ENCODE data around the gene LRRC27.
"Not testable (repeated sequence)": the region's sequence is repeated elsewhere in the genome, so short reads cannot be mapped to it uniquely, and the experiment has no call there.

Gene LRRC27

DNA sequence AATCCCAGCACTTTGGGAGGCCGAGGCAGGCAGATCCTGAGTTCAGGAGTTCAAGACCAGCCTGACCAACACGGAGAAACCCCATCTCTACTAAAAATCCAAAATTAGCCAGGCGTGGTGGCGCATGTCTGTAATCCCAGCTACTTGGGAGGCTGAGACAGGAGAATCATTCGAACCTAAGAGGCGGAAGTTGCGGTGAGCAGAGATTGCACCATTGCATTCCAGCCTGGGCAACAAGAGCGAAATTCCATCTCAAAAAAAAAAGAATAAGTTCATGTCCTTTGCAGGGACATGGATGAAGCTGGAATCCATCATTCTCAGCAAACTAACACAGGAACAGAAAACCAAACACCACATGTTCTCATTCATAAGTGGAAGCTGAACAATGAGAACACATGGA is 17.1 kb upstream of the LRRC27 start:
- DNase-seq (ENCODE audit: low read depth in 2 of 2), result not testable (repeated sequence)

DNA sequence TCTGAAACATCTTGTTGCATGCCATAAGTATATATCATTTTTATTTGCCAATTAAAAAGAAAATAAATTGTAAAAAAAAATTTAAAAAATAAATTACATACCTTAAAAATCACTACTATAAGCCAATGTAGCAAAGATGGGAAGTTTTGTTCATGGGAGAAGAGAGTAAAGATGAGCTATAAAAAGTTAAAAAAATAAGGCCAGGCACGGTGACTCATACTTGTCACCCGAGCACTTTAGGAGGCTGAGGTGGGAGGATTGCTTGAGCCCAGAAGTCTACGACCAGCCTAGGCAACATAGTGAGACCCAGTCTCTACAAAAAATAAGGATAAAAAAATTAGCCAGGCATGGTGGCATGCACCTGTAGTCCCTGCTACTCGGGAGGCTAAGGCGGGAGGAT is 15.9 kb upstream of the LRRC27 start:
- DNase-seq (ENCODE audit: low read depth in 2 of 2), result no peak

DNA sequence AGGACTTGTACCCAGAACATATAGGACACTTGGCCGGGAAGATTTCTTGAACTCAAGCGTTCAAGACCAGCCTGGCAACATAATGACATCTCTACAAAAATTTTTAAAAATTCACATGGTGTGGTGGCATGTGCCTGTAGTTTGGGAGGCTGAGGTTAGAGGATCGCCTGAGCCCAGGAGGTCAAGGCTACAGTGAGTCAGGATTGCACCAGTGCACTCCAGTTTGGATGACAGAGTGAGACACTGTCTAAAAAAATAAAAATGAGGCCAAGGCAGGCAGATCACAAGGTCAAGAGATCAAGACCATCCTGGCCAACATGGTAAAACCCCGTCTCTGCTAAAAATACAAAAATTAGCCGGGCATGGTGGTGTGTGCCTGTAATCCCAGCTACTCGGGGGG is 14.5 kb upstream of the LRRC27 start:
- not testable (repeated sequence) for DNase-seq (ENCODE audit: low read depth in 2 of 2)

DNA sequence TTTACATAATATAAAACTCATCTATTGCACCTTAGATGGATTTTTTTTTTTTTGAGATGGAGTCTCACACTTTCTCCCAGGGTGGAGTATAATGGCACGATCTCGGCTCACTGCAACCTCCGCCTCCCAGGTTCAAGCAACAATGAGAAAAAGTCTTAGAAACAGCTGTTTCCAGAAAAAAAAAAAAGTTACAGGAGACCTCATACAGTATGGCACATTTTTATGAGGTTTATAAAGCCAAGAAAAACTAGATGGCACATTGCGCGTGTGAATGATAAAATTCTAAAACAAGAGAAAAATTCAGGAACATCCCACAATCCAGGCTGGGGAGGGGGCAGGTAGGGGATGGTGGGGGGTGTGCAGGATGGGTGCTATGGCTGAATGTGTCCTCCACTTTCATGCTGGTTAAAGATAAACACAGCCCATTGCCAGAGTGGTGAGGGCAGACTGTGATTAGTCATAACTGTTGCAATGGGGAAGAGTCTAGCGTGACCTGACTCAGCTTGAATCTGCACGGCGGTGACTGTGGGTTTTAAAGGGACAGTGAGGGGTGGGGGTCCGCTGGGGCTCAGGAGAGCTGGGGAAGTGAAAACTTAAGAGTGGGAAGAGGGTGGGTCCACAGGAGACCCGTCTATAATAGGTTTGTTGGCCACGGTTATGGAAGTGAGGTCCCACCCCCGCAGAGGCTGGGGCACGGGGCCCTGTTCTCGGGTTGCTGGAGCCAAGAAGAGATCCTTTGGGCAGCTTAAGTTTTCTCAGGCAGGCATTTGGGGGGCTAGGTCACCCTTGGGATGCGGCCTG is 11.9 kb upstream of the LRRC27 start:
- peak in 1 of 2 donors; percentile 34 for DNase-seq (ENCODE audit: low read depth in 2 of 2)

DNA sequence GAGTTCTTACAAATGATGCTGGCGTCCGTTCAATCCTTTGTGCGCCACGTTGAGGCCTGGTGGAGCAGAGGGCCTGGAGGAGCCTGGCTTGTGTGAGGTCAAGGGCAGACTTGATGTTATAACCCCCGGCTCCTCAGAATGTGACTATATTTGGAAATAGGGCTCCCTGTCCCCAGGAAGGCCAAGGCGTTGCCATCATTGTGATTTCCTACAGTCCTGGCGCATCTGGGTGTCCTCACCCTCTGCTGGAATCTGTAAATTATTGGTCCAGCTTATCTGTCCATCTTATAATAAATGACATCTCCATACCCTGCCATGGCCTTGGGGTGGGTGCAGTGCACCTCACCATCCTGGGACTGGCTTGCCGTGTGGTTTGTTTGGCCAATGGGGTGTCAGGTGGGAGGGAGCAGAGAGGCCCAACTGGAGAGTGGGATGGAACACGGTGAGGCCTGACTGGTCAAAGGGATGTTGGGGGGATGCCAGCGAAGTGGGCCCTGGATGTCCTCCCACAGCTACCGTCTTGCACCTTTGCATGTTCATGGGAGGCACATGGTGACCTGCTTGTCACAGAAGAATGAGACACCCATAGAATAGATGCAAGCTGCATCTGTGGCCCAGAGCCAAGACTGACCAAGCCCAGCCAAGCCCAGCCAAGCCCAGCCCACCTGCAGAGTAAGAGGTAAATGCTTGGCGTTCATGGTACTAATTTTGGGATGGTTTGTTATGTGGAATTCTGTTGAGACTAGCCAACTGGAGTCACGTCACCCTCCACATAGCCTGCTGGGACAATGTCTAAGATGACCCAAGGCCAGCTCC is 11.1 kb upstream of the LRRC27 start:
- DNase-seq (ENCODE audit: low read depth in 2 of 2), result no peak

DNA sequence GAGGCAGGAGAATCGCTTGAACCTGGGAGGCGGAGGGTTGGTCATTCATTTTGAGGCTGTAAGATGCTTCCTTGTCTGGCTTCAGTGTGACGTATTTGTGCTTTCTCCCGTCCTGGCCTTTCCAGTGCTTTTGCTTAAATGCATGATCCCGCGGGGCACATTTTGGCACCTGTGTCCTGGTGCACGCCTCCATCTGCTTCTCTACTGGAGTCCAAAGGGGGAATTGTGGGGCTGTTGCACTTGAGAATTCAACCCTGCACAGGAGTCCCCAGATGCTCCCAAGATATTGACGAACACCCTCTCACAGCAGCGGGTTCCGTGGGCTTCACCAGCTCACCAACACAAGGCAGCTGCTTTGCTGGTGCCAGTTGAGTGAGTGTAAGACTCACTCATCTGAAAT is 10.3 kb upstream of the LRRC27 start:
- DNase-seq (ENCODE audit: low read depth in 2 of 2), result no peak

DNA sequence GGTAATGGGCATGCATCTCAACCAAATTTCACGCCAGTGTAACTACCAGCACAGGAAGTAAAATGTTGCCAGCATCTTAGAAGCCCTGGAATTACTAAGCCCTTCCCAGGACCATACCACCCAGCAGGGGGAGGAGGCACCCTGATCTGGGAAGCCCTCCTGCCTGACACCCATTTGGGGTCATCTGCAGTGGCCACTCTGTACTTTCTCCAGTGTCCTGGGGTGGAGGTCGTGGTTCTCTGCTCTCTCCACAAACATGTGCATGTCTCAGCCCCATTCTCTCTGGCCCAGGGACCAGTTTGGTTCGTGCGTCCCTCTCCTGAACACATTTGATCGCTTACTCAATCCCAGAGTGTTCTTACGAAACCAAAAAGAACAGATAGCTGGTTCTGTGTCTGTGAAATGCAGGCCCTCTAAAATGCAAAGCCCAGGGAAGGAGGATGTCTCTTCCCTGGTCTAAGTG is 9.4 kb upstream of the LRRC27 start:
- DNase-seq (ENCODE audit: low read depth in 2 of 2), result no peak

DNA sequence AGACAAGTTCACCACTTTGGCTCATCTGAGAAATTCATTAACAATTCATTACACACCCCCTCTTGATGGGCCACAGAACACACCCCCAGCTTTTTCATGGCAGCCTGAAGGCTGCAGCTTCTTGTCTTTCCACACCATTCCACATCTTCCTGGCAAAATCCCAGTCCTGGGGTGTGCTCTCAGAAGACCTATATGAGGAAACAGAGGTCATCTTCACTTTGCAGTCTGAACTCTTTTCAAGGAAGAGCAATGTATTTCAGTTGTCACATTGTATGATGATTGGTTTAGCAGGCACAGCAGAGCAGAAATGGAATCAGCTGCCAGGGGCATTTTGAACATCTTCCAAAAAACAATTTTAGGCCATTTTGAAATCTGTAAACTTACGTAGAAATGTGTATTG is 7.8 kb upstream of the LRRC27 start:
- DNase-seq (ENCODE audit: low read depth in 2 of 2), result no peak

DNA sequence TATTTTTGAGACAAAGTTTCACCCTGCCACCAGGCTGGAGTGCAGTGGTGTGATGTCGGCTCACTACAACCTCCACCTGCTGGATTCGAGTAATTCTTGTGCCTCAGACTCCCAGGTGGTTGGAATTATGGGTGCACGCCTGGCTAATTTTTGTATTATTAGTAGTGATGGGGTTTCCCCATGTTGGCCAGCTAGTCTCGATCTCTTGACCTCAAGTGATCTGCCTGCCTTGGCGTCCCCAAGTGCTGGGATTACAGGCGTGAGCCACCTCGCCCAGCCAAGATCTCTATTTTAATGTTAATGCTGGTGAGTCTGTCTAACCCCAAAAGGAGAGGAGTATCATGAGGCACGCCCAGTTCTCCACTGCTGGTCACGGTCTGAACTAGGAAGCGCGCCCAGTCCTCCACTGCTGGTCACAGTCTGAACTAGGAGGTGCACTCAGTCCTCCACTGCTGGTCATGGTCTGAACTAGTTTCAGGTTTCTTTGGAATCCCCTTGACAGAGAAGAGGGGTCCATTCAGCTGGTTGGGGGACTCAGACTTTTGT is 5.6 kb upstream of the LRRC27 start:
- no peak for DNase-seq (ENCODE audit: low read depth in 2 of 2)

DNA sequence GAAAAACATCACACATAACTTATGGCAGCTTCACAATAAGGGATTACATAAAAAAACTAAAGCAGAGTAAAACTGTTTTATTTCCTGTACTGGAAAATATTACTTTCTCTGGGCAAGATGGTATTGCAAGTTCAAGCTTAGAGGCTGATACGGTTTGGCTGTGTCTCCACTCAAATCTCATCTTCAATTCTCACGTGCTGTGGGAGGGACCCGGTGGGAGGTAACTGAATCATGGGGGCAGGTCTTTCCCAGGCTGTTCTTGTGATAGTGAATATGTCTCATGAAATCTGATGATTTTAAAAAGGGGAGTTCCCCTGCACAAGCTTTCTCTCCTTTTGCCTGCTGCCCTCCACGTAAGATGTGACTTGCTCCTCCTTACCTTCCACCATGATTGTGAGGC is 5.1 kb upstream of the LRRC27 start:
- peak in 1 of 2 donors; percentile 44 for DNase-seq (ENCODE audit: low read depth in 2 of 2)

DNA sequence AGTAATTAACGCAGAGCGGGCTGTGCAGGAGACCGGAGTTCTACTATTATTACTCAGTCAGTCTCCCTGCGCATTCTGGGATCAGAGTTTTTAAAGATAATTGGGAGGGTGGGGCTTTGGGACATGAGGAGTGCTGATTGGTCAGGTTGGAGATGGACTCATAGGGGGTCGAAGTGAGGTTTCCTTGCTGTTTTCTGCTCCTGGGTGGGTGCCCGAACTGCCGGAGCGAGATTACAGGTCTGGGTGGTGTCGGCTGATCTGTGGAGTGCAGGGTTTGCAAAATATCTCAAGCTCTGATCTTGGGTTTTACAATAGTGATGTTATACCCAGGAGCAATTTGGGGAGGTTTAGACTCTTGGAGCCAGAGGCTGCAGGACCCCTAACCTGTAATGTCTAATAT is 3.9 kb upstream of the LRRC27 start:
- DNase-seq (ENCODE audit: low read depth in 2 of 2), result no peak

DNA sequence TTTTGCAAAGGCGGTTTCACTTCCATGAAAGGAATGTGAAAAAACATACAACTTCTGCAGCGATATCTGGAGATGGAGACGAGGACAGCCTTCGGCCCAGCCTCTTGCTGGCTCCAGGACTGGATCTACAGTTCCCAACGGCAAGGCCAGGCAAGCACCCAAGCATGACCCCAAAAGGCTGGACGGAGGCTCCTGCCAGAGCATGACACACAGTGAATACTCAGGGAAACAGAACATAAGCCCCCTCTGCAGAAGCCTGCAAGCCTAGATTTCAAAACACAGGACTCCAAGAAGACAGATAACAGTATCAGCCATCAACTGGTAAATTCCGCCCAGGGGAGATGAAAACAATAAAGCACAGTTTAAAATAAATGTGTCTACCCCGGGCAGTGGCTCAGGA is 3.3 kb upstream of the LRRC27 start:
- DNase-seq (ENCODE audit: low read depth in 2 of 2), result no peak

DNA sequence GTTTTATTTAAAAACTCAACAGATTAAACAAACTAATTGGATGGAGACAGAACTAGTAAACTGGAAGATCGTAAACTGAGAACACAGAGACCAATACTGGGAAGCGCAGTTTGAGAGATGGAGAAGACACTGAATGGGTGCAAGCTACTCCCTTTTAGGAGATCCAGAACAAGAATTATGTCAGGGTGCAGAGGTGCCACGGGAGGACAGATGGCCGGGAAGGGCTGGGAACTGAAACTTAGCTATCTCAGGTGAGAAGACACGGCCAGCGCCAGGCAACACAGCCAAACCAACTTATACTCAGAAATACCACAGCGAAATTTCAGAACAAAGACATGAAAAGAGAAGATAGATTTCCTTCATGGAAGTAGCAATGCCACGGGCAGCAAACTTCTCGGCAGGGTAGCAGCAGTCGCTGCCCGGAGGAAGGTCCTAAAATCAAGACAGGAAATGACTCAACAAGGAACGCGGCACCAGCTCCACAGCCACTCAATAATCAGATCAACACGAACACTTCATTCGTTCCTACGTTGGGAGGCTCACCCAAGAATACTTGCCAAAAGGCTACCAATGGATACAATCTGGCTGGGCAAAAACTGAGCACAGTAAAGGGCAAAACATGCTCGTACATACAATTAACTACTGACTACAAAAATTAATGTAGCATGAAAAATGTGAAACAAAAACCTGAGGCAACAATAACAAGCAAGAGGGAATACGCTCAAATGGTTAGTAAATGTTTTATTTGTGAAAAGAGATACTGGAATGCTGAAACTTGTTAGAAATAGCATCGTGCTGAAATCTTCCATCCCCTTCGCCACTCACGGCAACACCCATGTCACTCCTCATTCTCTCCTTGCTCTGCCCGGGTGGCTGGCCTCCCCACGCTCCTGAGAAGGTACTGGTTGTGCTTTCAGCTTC is 2.2 kb upstream of the LRRC27 start:
- DNase-seq (ENCODE audit: low read depth in 2 of 2), result peak in 1 of 2 donors; percentile 30

DNA sequence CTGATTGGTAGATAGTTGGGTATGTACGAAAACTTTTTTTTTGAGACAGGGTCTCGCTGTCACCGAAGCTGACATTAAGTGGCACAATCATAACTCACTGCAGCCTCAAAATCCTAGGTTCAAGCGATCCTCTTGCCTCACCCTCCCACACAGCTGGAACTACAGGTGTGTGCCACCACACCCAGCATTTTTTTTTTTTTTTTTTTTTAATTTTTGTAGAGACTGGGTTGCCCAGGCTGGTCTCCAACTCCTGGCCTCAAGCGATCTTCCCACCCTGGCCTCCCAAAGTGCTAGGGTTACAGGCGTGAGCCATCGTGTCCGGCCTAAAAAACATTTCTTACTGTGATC is 1.5 kb upstream of the LRRC27 start:
- DNase-seq (ENCODE audit: low read depth in 2 of 2), result no peak

DNA sequence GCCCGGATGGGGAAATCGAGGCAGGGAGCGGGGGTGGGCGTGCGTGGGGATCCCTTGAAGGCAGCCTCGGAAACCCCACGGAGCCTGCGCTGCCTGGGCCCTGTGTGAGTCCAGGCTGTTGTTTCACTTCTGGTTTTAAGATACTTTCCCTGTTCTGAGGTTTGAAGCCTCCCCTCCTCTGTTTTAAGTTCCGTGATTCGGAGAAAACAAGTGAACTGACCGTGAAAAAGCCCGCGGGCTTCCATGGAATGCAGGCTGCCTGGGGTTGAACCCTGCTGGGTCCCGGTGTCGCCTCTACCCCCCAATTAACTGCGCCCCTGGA is 401 bp downstream of the LRRC27 start:
- no peak for DNase-seq (ENCODE audit: low read depth in 2 of 2)

DNA sequence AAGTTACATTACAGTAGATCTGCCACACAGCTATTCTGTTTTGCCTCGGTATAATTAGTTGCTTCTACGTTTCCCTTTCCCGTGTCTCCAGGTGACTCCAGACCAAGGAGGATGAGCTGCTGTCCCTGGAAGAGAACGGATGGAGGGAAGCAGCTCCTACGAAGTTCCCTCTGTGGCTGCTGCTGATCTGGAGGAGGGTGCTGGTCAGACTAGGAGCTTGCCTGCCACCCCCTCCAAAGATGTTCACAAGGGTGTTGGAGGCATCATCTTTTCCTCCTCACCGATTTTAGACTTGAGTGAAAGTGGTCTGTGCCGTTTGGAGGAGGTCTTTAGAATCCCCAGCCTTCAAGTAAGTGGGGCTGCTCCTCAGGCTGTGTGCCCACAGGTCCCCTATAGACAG is 1.4 kb downstream of the LRRC27 start:
- no peak for DNase-seq (ENCODE audit: low read depth in 2 of 2)

DNA sequence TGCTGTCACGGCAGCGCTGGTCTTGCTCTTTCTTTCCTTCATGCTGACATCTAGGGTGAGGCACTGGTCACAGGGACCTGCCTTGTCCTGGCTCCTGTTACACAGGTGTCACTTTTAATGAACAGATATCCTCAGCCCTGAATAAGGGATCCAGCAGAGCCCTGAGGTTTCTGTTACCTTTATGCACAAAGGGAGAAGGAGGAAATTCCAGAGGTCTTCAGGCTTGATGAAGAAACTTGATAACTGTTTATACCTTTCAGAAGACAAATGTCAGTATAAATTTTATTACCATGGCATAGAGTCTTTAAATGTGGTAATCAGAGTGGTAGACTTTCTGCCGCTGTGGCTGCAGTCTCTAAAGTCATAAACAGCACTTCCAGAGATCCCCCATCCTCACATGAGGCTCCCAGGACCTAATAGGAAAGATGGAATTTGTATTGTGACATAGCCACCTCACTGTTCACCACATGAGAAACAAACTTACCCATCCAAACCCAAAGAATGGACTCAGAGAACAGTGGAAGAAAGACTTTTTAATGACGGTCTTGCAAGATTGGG is 2.7 kb downstream of the LRRC27 start:
- no peak for DNase-seq (ENCODE audit: low read depth in 2 of 2)

DNA sequence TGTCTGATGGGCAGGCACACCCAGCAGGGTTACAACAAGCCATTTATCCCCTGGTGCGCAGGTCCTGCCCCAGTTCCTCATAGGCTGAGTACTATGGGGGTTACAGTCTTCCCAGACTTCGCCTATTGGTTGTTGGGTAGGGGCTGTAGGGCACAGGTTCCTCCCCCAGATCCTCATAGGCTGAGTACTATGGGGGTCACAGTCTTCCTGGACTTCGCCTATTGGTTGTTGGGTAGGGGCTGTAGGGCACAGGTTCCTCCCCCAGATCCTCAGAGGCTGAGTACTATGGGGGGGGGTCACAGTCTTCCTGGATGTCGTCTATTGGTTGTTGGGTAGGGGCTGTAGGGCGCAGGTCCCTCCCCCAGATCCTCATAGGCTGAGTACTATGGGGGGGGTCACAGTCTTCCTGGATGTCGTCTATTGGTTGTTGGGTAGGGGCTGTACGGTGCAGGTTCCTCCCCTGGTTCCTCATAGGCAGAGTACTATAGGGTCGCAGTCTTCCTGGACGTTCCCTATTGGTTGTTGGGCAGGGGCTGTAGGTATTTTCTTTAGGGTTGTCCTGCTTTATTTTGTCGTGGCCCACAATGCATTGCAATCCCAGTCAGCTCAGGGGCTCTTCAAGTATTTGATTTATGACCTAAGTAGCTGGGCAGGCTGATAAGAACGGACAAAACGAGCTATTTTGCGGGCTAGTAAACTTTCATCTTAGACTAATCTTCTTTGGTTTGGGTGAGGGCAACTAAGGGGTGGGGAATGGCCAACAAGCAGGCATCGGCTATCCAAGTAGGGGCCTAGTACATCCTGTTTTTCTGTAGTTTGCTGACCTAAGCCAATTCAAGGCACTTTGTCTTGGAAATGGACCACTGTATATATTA is 3.4 kb downstream of the LRRC27 start:
- no peak for DNase-seq (ENCODE audit: low read depth in 2 of 2)

DNA sequence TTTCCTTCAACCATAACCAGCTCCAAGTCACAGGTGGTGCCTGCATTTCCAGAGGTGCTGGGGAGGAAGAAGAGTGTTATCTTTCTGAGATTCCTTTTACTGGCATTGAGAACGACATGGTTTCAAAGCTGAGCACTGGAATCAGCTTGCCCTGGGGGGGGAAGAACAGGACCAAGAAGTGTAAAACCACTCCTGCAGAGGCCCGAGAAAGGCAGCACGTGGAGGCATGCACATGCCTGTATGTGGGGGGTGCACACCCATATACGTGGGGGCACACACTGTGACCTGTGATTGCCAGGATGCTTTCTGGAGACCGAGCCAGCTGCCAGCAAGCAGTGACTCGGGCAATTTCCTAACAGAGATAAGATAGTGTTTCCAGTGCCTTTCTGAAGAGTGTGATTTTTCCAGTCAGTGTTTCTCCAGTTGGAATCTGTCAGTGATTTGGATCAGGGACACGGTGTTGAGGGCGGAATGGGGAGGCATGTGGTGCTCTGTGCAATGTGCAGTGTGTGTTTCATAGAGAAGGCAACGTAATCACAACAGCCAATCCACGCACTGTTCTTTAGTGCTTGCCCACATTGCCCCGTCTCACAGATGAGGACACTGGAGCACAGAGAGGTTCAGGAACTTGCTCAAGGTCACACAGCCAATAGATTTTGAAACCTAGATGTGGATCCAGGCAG is 4.2 kb downstream of the LRRC27 start:
- no peak for DNase-seq (ENCODE audit: low read depth in 2 of 2)

DNA sequence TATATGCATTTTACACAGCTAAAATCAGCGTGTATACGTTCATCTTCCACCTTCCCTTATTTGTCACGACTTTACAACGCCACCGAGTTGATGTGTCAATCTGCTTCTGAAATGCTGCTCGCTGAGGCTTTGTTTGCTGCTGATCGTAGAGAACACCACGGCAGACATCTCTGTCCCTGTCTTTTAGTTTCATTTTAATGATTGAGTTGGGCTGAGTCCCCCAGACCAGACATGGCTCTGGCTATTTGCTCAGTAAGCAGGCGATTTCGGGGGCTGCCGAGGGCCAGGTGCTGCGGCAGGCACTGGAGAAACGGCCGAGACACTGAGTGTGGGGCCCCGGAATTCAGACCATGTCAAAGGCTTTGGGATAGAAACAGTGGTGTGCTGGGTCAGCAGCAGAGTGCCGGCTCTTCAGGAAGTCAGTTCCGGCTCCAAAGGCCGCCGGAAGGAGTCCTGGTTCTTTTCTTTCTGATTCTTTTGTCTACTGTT is 5.0 kb downstream of the LRRC27 start:
- DNase-seq (ENCODE audit: low read depth in 2 of 2), result no peak
